HG03025 (cell line): Measurements from ENCODE around the gene ZNF277.
"Not testable (repeated sequence)": the region's sequence is repeated elsewhere in the genome, so short reads cannot be mapped to it uniquely, and the experiment has no call there.

Experiments
- ATAC-seq: cut with Tn5 transposase; IDR thresholded peaks from one replicate; pipeline ENCODE4 v1.9.1; 2021; ENCODE audit warnings: mild to moderate bottlenecking, moderate library complexity; ENCODE audit not compliant: unreplicated experiment, low FRiP score

Gene ZNF277

DNA sequence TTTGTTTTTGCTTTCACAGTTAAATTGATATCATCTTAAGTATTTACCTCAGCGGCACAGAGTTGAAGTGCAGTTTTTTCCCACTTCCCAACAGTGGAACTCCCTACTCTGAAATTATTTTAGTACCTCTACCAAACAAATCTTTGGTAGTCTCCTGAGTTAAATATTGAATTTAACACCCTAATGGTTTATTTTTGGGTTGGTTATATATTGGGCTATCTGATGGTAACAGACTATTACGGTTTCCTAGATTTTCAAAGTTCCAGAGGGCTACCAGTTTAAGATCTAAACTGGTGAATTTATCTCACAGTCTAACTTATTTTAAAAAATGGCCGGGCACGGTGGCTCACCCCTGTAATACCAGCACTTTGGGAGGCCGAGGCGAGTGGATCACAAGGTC lies 1.3 kb downstream of the ZNF277 start:
- ATAC-seq = no peak

- no peak for ATAC-seq
Measured at GRCh38 chr7:112211348-112211907, 4.9 kb downstream of the ZNF277 start.

- ATAC-seq = no peak
Measured at GRCh38 chr7:112212571-112212970, 6.1 kb downstream of the ZNF277 start.

- ATAC-seq = no peak
Measured at GRCh38 chr7:112213735-112214134, 7.2 kb downstream of the ZNF277 start.

GRCh38 chr7:112214268-112214667 lies 7.8 kb downstream of the ZNF277 start:
- ATAC-seq = no peak

GRCh38 chr7:112214883-112215282 lies 8.4 kb downstream of the ZNF277 start:
- no peak for ATAC-seq

- ATAC-seq = no peak
Measured at GRCh38 chr7:112215787-112216186, 9.3 kb downstream of the ZNF277 start.

DNA sequence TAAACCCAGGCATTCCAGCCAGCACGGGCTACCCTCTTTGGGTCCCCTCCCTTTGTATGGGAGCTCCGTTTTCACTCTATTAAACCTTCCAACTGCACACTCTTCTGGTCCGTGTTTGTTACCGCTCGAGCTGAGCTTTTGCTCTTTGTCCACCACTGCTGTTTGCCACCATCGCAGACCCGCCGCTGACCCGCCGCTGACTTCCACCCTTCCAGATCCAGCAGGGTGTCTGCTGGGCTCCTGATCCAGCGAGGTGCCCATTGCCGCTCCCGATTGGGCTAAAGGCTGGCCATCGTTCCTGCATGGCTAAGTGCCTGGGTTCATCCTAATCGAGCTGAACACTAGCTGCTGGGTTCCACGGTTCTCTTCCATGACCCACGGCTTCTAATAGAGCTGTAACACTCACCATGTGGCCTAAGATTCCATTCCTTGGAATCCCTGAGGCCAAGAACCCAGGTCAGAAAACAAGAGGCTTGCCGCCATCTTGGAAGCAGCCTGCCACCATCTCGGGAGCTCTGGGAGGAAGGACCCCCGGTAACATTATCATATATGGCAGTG lies 14.5 kb downstream of the ZNF277 start:
- ATAC-seq = no peak

DNA sequence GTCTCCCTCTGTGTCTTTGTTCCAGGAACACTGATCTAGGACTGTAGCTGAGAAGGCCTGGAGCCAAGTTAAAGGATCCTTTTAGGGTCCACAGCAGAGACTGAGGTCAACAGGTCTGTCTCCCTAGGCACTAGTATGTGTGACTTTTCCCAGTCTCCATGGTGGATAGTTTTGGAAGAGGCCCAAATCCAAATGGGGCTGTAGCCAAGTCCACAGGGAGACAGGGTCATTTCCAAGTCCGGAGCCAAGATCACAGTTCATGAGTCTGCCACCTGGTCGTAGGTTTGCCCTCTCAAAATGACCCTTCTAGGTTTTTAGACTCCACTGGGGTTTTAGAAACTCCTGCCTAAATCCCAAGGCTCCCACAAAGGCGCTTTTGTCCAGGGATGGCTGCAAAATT lies 16.8 kb downstream of the ZNF277 start:
- no peak for ATAC-seq

- ATAC-seq = no peak
Measured at GRCh38 chr7:112224186-112224585, 17.7 kb downstream of the ZNF277 start.

DNA sequence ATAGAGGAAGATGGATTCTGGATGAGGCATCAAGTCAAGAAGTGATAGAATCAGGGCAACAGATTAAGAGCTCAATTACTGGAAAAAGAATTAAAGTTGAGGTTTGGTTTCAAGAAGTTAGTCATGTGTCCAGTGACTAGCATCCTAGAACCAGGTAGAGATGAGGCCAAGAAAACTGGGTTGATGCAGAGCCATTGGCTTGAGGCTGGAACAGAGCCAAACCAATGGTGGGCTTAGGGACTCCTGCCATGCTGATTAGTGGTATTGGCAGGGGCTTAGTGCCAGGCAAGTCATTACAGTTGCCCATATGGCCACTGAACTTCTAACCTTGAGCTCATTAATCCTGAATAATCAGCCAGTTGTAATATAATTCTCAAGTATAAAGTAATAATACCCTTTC lies 18.5 kb downstream of the ZNF277 start:
- no peak for ATAC-seq

DNA sequence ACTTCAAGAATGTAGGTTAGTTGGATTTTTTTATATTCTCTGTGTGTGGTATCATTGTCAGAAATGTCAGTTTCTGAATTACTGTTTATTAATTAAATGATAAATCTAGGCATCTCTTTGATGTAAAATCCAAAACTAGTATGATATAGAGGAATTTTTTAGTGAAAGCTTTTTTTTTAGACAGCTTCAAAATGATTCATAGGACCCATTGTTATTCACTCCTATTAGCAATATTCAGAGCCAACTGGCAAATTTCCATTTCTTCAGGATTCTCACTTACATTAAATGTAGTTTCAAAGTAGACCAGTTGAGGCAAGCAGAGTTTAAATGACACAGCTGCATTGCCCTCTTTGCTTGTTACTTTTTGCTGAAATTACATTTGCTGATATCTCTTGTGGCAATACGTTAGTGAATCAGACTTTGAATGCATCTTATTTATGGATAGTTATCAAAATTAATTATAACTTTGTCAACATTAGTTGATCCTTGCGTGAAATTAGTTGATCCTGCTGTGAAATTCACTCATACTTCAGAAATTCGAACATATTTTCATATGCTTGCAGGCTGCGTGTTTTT lies 20.3 kb downstream of the ZNF277 start:
- no peak for ATAC-seq

GRCh38 chr7:112228632-112229031 lies 22.1 kb downstream of the ZNF277 start:
- no peak for ATAC-seq

DNA sequence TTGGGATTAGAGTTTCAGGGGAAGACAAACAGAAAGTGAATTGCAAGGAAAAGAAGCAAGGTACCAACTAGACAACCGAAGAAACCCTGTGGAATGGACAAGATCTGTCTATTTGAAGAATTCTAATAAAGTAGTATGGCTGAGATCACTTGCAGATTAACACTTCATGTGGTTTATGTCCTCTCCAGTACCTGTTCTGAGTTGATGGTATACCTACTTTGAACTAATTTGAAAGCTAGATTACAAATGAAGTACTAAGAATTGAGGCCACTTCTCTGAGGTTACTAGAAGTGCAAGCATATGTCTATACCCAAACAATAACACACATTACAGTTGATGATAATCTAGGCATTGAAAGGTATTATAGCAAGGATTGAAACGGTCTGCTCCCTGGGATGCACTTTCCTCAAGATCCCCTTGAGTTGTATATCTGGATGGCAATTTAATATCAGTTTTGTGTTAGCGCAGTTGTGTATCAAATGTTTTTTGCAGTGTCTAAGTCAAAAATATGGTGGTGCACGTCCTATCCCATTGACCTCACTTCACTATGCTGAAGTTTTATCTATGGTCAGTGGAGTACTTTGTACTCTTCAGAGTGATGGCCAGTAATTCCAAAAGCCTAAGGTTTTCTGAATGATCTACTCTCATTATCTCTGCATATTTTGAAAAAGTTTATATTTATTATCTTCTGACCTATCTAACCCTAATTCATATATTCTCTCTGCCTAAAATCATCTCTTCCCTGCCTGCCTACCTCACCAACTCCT lies 25.9 kb downstream of the ZNF277 start:
- no peak for ATAC-seq

GRCh38 chr7:112233048-112233697 lies 26.7 kb downstream of the ZNF277 start:
- no peak for ATAC-seq

DNA sequence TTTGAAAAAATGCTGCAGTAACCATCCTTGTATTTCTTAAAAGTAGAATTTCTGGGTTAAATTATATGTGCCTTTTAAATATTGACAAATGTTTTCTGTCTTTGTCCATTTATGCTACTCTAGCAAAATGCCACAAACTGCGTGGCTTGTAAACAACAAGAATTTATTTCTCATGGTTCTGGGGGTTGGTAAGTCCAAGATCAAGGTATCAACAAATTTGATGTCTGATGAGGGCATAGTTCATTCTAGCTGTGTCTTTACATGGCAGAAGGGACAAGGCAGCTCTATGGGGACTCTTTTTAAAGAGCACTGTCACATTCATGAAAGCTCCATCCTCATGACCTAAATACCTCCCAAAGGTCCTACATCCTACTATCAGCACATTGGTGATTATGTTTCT lies 27.7 kb downstream of the ZNF277 start:
- no peak for ATAC-seq

- ATAC-seq = no peak
Measured at GRCh38 chr7:112236597-112236996, 30.1 kb downstream of the ZNF277 start.

DNA sequence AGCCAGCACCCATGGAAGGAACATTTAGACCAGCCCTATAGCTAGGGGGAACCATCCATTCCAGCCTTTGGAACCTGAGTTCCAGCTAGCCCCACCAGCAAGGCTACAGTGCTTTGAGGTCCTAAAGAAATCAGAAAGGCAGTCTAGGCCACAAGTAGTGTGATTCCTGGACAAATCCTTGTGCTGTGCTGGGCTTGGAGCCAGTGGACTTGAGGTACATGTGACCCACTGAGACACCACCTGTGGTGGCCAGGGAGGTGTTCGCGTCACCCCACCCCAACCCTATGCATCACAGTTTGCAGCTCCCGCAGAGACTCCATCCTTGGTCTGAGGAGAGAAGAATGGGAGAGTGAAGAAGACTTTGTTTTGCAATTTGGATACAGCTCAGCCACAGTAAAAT lies 31.8 kb downstream of the ZNF277 start:
- ATAC-seq = no peak

- no peak for ATAC-seq
Measured at GRCh38 chr7:112238852-112239610, 32.5 kb downstream of the ZNF277 start.

DNA sequence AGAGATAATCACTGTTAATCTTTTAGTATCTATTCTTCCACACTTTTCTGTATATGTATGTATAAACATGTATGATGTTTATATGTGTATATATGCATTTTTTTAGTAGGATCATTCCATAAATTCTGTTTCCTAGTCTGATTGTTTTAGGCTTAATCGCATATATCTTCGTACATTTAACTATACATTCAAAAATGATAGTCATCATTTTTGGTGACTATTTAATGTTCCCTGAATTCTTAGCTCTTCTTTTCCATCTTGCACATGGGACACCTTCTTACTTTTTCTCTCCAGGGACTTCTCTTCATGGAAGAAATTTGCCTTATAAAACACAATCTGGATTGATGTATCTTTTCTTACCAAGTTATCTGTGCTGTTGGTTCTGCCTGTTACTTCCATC lies 42.1 kb downstream of the ZNF277 start:
- no peak for ATAC-seq

GRCh38 chr7:112249967-112250366 lies 43.5 kb downstream of the ZNF277 start:
- ATAC-seq = not testable (repeated sequence)
